Measurements from ENCODE around the gene NAALADL2.

The NAALADL2 gene

GRCh38 chr3:175215833-175216232, 356.7 kb downstream of the NAALADL2 start:
- DNase-seq: no peak

GRCh38 chr3:175222356-175222755, 363.2 kb downstream of the NAALADL2 start:
- no peak for DNase-seq

- DNase-seq: no peak
Measured at GRCh38 chr3:175224051-175224450, 364.9 kb downstream of the NAALADL2 start.

- DNase-seq: no peak
Measured at GRCh38 chr3:175226444-175226843, 367.3 kb downstream of the NAALADL2 start.

- no peak for DNase-seq
Measured at GRCh38 chr3:175227126-175227525, 368.0 kb downstream of the NAALADL2 start.

- DNase-seq: no peak
Measured at GRCh38 chr3:175233957-175234940, 375.1 kb downstream of the NAALADL2 start.

GRCh38 chr3:175238801-175239200, 379.7 kb downstream of the NAALADL2 start:
- no peak for DNase-seq

- no peak for DNase-seq
Measured at GRCh38 chr3:175240921-175241320, 381.8 kb downstream of the NAALADL2 start.

- no peak for DNase-seq
Measured at GRCh38 chr3:175242243-175242642, 383.1 kb downstream of the NAALADL2 start.

- DNase-seq: no peak
Measured at GRCh38 chr3:175246234-175246633, 387.1 kb downstream of the NAALADL2 start.

- no peak for DNase-seq
Measured at GRCh38 chr3:175246766-175247165, 387.6 kb downstream of the NAALADL2 start.

- DNase-seq: no peak
Measured at GRCh38 chr3:175247629-175248028, 388.5 kb downstream of the NAALADL2 start.

GRCh38 chr3:175248832-175249231, 389.7 kb downstream of the NAALADL2 start:
- no peak for DNase-seq

- DNase-seq: no peak
Measured at GRCh38 chr3:175255698-175256097, 396.6 kb downstream of the NAALADL2 start.

GRCh38 chr3:175257123-175257522, 398.0 kb downstream of the NAALADL2 start:
- no peak for DNase-seq

GRCh38 chr3:175258763-175259162, 399.6 kb downstream of the NAALADL2 start:
- no peak for DNase-seq

- DNase-seq: no peak
Measured at GRCh38 chr3:175260145-175260794, 401.1 kb downstream of the NAALADL2 start.

GRCh38 chr3:175266478-175266877, 407.3 kb downstream of the NAALADL2 start:
- no peak for DNase-seq

GRCh38 chr3:175267121-175267531, 408.0 kb downstream of the NAALADL2 start:
- no peak for DNase-seq

GRCh38 chr3:175267561-175267960, 408.4 kb downstream of the NAALADL2 start:
- DNase-seq: no peak

GRCh38 chr3:175269394-175269793, 410.3 kb downstream of the NAALADL2 start:
- no peak for DNase-seq

- DNase-seq: no peak
Measured at GRCh38 chr3:175270198-175270837, 411.2 kb downstream of the NAALADL2 start.

GRCh38 chr3:175270866-175271265, 411.7 kb downstream of the NAALADL2 start:
- no peak for DNase-seq
